Pons (tissue), 1 donor: Measurements from ENCODE around the gene MAN2A1.
A peak's percentile ranks its signal among the peaks of the same experiment; 100 is the strongest.

ENCODE experiments used
- DNase-seq: peaks from one replicate; pipeline ENCODE4 v3.0.0-alpha.2; 2016; ENCODE audit warnings: low spot score

Gene MAN2A1

GRCh38 chr5:109689740-109690241, at the start of gene MAN2A1:
MAN2A1 (plus strand) TSS chr5:109689927; CDS start chr5:109690418, 491 bp downstream.
- no peak for DNase-seq

- DNase-seq = no peak
Observed at GRCh38 chr5:109640976-109641375, 48.8 kb upstream of the MAN2A1 start.

DNA sequence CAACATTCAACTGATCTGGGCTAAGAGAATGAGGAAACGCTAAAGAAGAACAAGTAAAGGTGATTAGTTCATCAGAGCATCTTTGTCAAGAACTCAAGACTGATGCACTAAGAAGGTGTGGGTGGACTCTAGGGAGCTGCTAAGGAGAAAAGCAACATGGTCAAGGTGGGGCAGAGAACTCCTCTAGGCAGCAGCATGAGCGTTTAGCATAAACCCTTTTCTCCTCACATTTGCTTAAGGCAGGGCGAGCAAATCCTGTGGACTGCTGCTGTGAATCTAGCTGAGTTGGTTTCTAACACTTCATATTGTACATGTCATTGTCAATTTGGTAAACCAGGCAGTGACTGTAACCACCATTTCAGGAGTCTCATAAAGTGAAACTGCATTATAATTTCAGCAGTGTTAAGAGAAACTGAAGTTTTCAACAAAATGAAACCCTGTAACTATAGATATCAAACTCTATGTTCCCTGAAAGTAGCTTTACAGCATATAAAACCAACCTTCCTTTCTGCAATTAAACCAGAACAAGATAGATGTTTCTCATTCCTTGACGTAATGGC, 45.9 kb upstream of the MAN2A1 start:
- DNase-seq = no peak

DNA sequence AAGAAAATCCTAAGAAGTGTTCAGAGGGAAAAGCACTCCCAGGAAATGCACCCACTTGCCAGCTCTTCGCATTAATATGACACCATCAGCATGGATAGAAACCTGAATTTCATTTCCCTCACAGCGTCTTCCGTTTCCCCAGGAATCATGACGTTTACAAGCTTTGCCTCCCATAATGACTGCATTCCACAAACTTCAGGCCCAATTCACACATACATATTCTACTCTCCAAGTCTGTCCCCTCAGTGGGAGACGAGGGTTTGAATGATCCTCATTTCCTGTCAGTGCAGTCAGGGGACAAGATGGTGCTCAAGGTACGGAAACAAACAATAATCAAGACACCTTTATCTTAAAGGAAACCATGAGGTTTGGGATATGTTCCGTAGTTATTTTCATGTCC, 44.9 kb upstream of the MAN2A1 start:
- DNase-seq = no peak

GRCh38 chr5:109645707-109646192, 44.0 kb upstream of the MAN2A1 start:
- peak; percentile 76 for DNase-seq

GRCh38 chr5:109649318-109649717, 40.4 kb upstream of the MAN2A1 start:
- no peak for DNase-seq

DNA sequence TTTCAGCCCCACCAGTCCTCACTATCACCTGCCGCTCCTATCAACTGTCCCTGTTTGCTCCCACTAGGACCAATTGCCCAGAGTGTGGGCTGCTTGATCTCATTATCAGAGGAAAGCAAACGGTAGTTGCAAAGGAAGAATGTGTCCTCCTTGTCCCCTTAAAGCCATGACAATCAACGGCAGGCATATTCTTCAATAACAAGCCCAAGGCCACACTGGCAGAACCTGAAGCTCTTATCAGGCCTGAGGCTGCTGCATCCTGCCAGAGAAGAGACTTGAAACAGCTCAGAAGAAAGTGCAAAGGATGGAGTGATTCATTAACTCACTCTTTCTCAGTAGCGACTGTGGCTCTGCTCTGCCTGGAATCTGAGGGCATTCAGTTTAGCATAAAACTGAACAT, 39.2 kb upstream of the MAN2A1 start:
- no peak for DNase-seq

GRCh38 chr5:109652096-109652495, 37.6 kb upstream of the MAN2A1 start:
- DNase-seq = no peak

DNA sequence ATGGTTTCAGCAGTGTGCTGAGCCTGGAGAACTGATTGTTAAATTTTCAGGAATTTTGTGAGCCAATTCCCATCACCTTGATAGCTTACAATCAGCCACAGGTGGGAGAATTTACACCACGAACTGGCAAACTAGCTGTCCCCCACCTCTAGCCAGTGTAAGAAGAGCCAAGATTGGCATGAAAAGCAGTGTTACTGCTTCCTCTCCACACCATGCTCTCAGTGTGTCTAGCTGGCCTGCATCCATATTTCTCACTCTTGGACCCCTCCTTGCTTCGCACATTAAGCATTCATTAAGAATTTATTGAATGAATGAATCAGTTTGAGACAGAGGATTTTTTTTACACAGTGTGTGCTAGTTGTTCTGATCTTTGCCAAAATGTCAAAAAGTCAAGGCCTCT, 36.7 kb upstream of the MAN2A1 start:
- no peak for DNase-seq

- no peak for DNase-seq
Observed at GRCh38 chr5:109653561-109654239, 36.0 kb upstream of the MAN2A1 start.

GRCh38 chr5:109654455-109654854, 35.3 kb upstream of the MAN2A1 start:
- DNase-seq = no peak

DNA sequence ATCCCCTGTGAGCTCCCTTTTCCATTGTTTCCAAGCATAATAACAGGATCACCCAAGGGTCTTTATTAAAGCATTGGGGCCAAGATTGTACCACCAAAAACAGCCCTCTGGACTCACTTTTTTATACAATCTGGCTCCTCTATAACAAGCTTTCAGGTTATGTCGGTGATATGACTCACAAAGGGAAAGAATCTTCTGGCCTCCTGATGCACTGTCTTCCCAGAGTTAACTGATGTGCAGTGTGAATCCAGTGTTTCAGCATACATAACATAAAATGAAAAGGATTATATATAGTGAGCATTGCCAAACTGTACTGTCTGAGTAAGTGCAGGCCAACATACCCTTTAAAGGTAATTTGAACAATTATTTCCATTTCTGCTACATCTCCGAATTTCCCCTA, 33.9 kb upstream of the MAN2A1 start:
- DNase-seq = no peak

DNA sequence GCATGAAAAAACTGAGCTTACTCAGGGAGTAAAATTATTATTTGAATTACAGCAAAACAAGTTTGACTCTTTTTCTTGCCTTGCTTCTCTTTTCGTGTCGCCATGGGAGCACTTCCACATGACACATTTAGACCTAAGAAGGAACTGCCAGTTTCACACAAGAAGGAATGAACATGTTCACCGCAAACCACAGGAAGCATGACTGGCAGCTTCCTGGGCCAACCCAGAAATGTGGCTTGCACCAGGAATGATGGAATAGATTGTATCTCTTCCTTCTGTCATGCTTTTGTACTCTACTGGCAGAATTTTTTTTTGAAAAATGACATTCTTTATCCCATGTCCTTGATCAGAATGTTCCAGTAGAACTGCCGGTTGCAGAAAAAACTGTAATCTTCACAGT, 32.9 kb upstream of the MAN2A1 start:
- peak; percentile 85 for DNase-seq

DNA sequence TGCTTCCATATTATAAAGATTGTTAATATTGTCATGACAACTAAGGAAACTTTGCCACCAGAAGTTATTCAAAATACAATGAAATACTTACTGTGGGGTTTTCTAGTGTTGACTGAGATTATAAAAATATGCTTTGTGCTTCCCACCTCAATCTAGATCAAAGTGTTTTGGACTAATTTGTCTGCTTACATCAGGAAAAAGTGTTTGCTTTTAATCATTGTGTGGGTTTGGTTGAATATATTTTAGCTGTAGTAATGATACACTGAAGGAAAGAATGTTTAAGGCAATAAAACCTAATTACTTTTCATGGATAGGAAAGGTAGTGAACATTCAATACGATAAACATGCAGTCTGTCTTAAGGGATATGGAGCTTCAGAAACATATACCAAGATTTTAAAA, 29.8 kb upstream of the MAN2A1 start:
- DNase-seq = no peak

- no peak for DNase-seq
Observed at GRCh38 chr5:109660301-109660700, 29.4 kb upstream of the MAN2A1 start.

DNA sequence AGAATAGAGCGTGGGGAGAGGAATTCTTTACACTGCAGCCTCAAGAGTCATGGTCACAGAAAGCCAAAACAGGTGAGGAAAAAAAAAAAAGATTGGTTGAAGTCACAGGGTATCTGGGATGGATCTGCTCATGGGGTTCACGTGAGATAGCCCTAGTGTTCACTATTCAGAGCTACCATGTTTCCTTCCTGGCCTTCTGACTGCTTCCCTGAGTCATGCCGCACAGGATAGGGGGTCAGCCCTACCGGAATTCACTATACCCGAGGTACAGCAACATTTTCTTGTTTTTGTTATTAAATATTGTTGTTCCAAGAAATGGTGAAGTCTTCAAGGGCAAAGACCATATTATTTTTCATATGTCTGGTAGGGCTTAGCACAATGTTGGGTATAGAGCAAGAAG, 21.5 kb upstream of the MAN2A1 start:
- no peak for DNase-seq

DNA sequence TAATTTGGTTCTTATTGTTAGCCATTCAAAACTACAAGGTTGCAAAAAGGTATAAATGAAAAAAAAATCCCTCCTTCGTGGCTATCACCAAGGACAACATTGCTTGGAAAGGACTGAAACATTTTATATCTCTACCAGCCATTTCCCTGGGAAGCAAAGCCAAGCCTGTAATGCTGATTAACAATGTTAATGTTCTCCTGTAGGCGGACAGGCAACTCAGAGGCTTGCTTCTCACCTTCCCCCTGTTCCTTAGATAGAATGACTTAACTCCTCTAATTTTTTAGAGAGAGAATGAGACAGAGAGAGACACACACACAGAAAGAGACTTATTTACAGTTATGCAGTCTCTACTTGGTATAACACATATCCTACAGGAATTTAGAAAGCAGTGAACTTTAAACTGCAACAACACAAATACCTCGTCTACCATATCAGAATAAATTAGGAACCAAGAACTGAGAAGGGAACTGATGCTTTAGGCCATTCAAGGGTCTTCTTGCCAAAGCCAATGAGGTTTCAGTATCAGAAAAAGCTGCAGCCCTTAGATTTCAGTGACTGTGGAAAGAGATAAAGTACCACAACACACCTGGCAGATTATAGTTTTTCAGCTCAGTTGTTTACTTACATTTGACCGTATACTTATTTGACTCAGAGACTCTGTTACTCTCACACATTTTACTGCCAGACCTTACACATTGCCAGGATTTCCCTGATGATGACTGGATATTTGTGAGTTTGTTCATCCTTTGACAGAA, 20.9 kb upstream of the MAN2A1 start:
- DNase-seq = no peak

- DNase-seq = no peak
Observed at GRCh38 chr5:109669991-109670706, 19.6 kb upstream of the MAN2A1 start.

GRCh38 chr5:109671136-109671535, 18.6 kb upstream of the MAN2A1 start:
- DNase-seq = no peak

- DNase-seq = no peak
Observed at GRCh38 chr5:109674596-109674995, 15.1 kb upstream of the MAN2A1 start.

DNA sequence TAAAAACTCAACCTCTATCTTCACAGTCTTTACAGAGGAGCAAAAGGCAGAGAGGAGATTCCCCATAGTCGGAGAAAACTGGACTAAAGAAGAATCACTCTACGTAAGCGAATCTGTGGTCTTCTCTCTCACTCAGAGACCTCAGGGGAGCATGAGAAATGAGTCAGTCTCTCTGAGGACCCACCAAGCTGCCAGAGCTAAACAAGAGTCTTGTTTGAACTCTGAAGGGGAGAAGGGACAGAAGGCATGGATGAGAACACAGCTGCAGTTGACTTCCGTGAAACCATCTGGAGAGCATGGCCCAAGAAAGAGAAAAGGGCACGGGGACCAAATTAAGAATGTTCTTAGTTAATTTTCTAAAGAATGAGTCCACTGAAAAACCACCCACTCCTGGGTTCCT, 12.8 kb upstream of the MAN2A1 start:
- no peak for DNase-seq

DNA sequence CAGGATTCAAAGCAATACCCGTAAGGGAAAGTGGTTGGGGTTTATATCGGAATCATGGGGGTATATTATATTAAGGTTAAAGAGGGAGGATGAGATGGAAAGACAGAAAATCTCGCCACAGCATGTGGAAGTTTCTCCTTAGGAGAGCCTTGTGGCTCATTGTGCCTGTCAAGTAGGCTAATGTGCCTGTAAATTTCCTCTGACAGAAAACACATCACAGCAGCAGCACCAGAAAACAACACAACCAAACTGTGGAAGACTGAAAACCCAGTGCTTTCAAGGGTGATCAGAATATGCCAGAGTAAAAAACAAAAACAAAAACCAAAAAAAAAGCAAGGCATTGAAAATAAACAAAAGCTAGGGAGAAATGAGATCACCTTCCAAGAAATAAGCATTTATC, 11.3 kb upstream of the MAN2A1 start:
- DNase-seq = no peak
